HepG2 (cell line): ENCODE measurements around the gene HLA-DMB. TPM values are rescaled to one million over a fixed set of nuclear protein-coding genes. Genes with fewer than 3 reads are reported as not detected.

ENCODE experiments used
- ATAC-seq: fragments of 200-7000 bp; cut with Tn5 transposase; 3 replicates; pipeline ENCODE4 v1.9.1; 2020; ENCODE audit warnings: mild to moderate bottlenecking, moderate library complexity
- BruUV-seq: library from RNA; stranded (reverse); fragments of 400-500 nt; replicated peaks from 2 replicates; lab custom pipeline; 2021; lab: Mats Ljungman, UMichigan
- CTCF ChIA-PET: fragments of 300-600 bp; formaldehyde crosslinking; extraction: SDS; loops from one replicate; lab custom pipeline; 2021; ENCODE audit warnings: low total read pairs, inconsistent platforms, low intra/inter-chr PET ratio; lab: Yijun Ruan, JAX
- POLR2A ChIA-PET: fragments of 350-600 bp; sonication (Branson Sonifier 250); formaldehyde crosslinking; loops from one replicate; lab custom pipeline; 2020; ENCODE audit warnings: antibody characterized with exemption, inconsistent platforms; lab: Yijun Ruan, JAX
- DNase-seq: peaks from one replicate; pipeline ENCODE4 v3.0.0-alpha.2; 2015; ENCODE audit warnings: low spot score
- FAIRE-seq: peaks from 3 replicates; lab custom pipeline; 2011; peaks lifted over from hg19 to GRCh38; lab: Jason Lieb, UNC
- H2AFZ ChIP-seq: one replicate; pipeline ENCODE4 v1.6.1; 2011; ENCODE audit warnings: low read length, inconsistent platforms
- H3K27ac ChIP-seq: fragments of 300-600 bp; 3 replicates; pipeline ENCODE4 v1.8.0; 2011; ENCODE audit warnings: mixed run types, mild to moderate bottlenecking, mixed read lengths, low read length, inconsistent platforms; ENCODE audit not compliant: insufficient read depth; ENCODE audit errors: extremely low read length
- H3K27me3 ChIP-seq, 2 experiments: fragments of 200-600 bp in 1 of 2; 2 replicates in 1 of 2; 3 replicates in 1 of 2; pipeline versions ENCODE4 v1.6.0 to v1.8.0; 2011; ENCODE audit warnings: low read length in 2 of 2, mild to moderate bottlenecking in 2 of 2, moderate library complexity in 2 of 2, inconsistent platforms in 1 of 2; ENCODE audit not compliant: insufficient read depth in 2 of 2, control insufficient read depth in 1 of 2
- H3K36me3 ChIP-seq, 2 experiments: fragments of 200-600 bp in 1 of 2; replicated peaks in 1 of 2; 2 replicates in 1 of 2; 3 replicates in 1 of 2; pipeline versions ENCODE4 v1.5.1 to v1.8.0; 2011; ENCODE audit warnings: low read length in 2 of 2, inconsistent platforms in 1 of 2; ENCODE audit not compliant: insufficient read depth in 2 of 2, control insufficient read depth in 1 of 2
- H3K4me1 ChIP-seq: 2 replicates; pipeline ENCODE4 v1.5.1; 2012; ENCODE audit warnings: low read length, inconsistent platforms; ENCODE audit not compliant: insufficient read depth
- H3K4me2 ChIP-seq: 2 replicates; pipeline ENCODE4 v1.6.0; 2011; ENCODE audit warnings: low read depth, low read length, inconsistent platforms
- H3K4me3 ChIP-seq, 3 experiments: fragments of 200-600 bp in 1 of 3; sonication (generic), shearing (Covaris generic) in 1 of 3; replicated peaks in 1 of 3; 2 replicates each; pipeline ENCODE4 v1.5.1; 2011 to 2016; ENCODE audit warnings: low read length in 3 of 3, inconsistent platforms in 2 of 3, low read depth in 2 of 3, mild to moderate bottlenecking in 2 of 3, control low read depth in 1 of 3, mixed read lengths in 1 of 3; ENCODE audit not compliant: insufficient read depth in 1 of 3
- H3K79me2 ChIP-seq: one replicate; pipeline ENCODE4 v1.6.1; 2011; ENCODE audit warnings: low read length, inconsistent platforms; ENCODE audit not compliant: insufficient read depth
- H3K9ac ChIP-seq: 2 replicates; pipeline ENCODE4 v1.6.0; 2011; ENCODE audit warnings: mild to moderate bottlenecking, low read depth, low read length, inconsistent platforms; ENCODE audit not compliant: insufficient read depth
- H3K9me3 ChIP-seq: 2 replicates; pipeline ENCODE4 v1.5.1; 2012; ENCODE audit warnings: mild to moderate bottlenecking, low read length
- H4K20me1 ChIP-seq: 2 replicates; pipeline ENCODE4 v1.6.0; 2011; ENCODE audit warnings: inconsistent platforms, mild to moderate bottlenecking, low read length, moderate library complexity; ENCODE audit not compliant: insufficient read depth
- CC2D1A ChIP-seq: sonication (generic); formaldehyde crosslinking; IDR thresholded peaks from 2 replicates; pipeline ENCODE4 v1.8.1; 2023; ENCODE audit warnings: mild to moderate bottlenecking, missing genetic modification reagents
- HOXA5 ChIP-seq: sonication (generic); formaldehyde crosslinking; IDR thresholded peaks from 2 replicates; pipeline ENCODE4 v1.4.0; 2020; ENCODE audit warnings: missing genetic modification reagents
- PBX3 ChIP-seq: sonication (generic); formaldehyde crosslinking; IDR thresholded peaks from 2 replicates; pipeline ENCODE4 v1.8.1; 2023; ENCODE audit warnings: missing genetic modification reagents, inconsistent platforms, borderline replicate concordance
- SCMH1 ChIP-seq: sonication (generic); formaldehyde crosslinking; IDR thresholded peaks from 2 replicates; pipeline ENCODE4 v1.9.0; 2021; ENCODE audit warnings: missing genetic modification reagents, mild to moderate bottlenecking, borderline replicate concordance
- SKIL ChIP-seq: sonication (generic); formaldehyde crosslinking; IDR thresholded peaks from 2 replicates; pipeline ENCODE4 v1.8.0; 2022; ENCODE audit warnings: missing genetic modification reagents, mild to moderate bottlenecking, moderate library complexity, borderline replicate concordance
- TCF7 ChIP-seq: sonication (generic); IDR thresholded peaks from 2 replicates; pipeline ENCODE4 v1.6.1; 2016; ENCODE audit warnings: antibody characterized with exemption, low read depth
- ZFP37 ChIP-seq: sonication (generic); formaldehyde crosslinking; IDR thresholded peaks from 2 replicates; pipeline ENCODE4 v1.4.0; 2020; ENCODE audit warnings: missing genetic modification reagents, borderline replicate concordance
- ZNF264 ChIP-seq: sonication (generic); formaldehyde crosslinking; IDR thresholded peaks from 2 replicates; pipeline ENCODE4 v1.4.0; 2020; ENCODE audit warnings: missing genetic modification reagents
- ZNF44 ChIP-seq: sonication (generic); formaldehyde crosslinking; IDR thresholded peaks from 2 replicates; pipeline ENCODE4 v1.5.1; 2020; ENCODE audit warnings: mild to moderate bottlenecking, missing genetic modification reagents
- ZNF530 ChIP-seq: sonication (generic); formaldehyde crosslinking; IDR thresholded peaks from 2 replicates; pipeline ENCODE4 v1.5.0; 2020; ENCODE audit warnings: low read depth, mild to moderate bottlenecking, missing genetic modification reagents
- ZNF577 ChIP-seq: sonication (generic); formaldehyde crosslinking; IDR thresholded peaks from 2 replicates; pipeline ENCODE4 v1.4.0; 2020; ENCODE audit warnings: mild to moderate bottlenecking, low read depth, missing genetic modification reagents, borderline replicate concordance
- ZNF678 ChIP-seq: sonication (generic); formaldehyde crosslinking; IDR thresholded peaks from 2 replicates; pipeline ENCODE4 v1.4.0; 2020; ENCODE audit warnings: mild to moderate bottlenecking, missing genetic modification reagents
- ZNF816 ChIP-seq: sonication (generic); formaldehyde crosslinking; IDR thresholded peaks from 2 replicates; pipeline ENCODE4 v1.8.0; 2022; ENCODE audit warnings: missing genetic modification reagents, mild to moderate bottlenecking, borderline replicate concordance
- ZSCAN9 ChIP-seq: IDR thresholded peaks from 2 replicates; pipeline ENCODE4 v1.6.1; 2016; ENCODE audit warnings: borderline replicate concordance
- WGBS: methylation state at CpG from one replicate; pipeline ENCODE4 v1.1.6; 2017; ENCODE audit warnings: low lambda C conversion rate; 5-methylcytosine and 5-hydroxymethylcytosine counted together
- in situ Hi-C: cut with HindIII; loops from 2 replicates; pipeline ENCODE4 v1.10.0; 2017; ENCODE audit warnings: low pct_unique_long_range_greater_than_20kb; ENCODE audit not compliant: extremely low pct_ligation_motif_present
- intact Hi-C: fragments of 100-400 bp; cut with micrococcal nuclease; formaldehyde crosslinking; loops from one replicate; pipeline ENCODE4 v1.10.0; 2022; ENCODE audit not compliant: unreplicated experiment
- polyA plus RNA-seq, 8 experiments: library from polyadenylated mRNA; depleted of rRNA in 3 of 8; stranded (reverse) in 7 of 8; unstranded in 1 of 8; fragments of >200 nt; fragmentation: Illumina TruSeq in 4 of 8; extraction: Trizol in 4 of 8; gene quantifications; 2 replicates each; pipeline versions ENCODE4 v1.2.1 to v1.2.3, GENCODE V29; 2011 to 2016; ENCODE audit warnings: low read depth in 4 of 8, missing spikeins in 1 of 8, mixed read lengths in 1 of 8; ENCODE audit not compliant: insufficient read depth in 1 of 8
- total RNA-seq, 5 experiments: library from RNA; depleted of rRNA; stranded (reverse); fragments of >200 nt; fragmentation: Illumina TruSeq; extraction: Trizol; gene quantifications; 2 replicates each; pipeline ENCODE4 v1.2.3, GENCODE V29; 2016; ENCODE audit warnings: low read depth in 1 of 5
- TF ChIP-seq, protein P1 (sequence below): IDR thresholded peaks from 2 replicates; pipeline ENCODE4 v1.6.1; 2016; ENCODE audit warnings: low read depth, borderline replicate concordance
- TF ChIP-seq, protein P2 (sequence below): sonication (generic); formaldehyde crosslinking; IDR thresholded peaks from 2 replicates; pipeline ENCODE4 v1.5.0; 2020; ENCODE audit warnings: mild to moderate bottlenecking, missing genetic modification reagents
- TF ChIP-seq, protein P3 (sequence below): sonication (generic); formaldehyde crosslinking; IDR thresholded peaks from 2 replicates; pipeline ENCODE4 v1.8.1; 2023; ENCODE audit warnings: mild to moderate bottlenecking, inconsistent platforms, moderate library complexity, missing genetic modification reagents, borderline replicate concordance
- TF ChIP-seq, protein P4 (sequence below): sonication (generic); formaldehyde crosslinking; IDR thresholded peaks from 2 replicates; pipeline ENCODE4 v1.9.0; 2021; ENCODE audit warnings: missing genetic modification reagents, mild to moderate bottlenecking, borderline replicate concordance

HLA-DMB gene
- total and polyA plus RNA-seq, 2 of the 13 experiments (the other 11 are each of a cell fraction or from before 2014, with no cell fraction given), result not detected

DNA sequence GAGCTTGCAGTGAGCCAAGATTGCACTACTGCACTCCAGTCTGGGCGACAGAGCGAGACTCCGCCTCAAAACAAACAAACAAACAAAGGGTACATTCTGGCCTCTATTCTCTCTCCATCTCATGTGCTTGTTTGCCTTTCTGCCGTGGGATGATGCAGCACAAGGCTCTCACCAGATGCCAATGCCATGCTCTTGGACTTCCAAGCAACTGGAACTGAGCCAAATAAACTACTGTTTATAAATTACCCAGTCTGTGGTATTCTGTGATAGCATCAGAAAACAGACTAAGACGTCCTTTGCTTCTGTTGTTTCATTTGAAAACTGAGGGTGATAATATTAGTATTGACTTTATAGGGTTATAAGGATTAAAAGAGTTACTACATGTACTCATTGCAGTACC, 23.9 kb upstream of the HLA-DMB start:
- in situ Hi-C loops, result loop anchor here (25.0 kb wide), 1 partner anchor 1052 kb away; the partner anchor contains the start of gene ZBTB12
- intact Hi-C loops, result loop anchor here (5.0 kb wide), 1 partner anchor 77 kb away; no protein-coding TSS in a partner anchor
- ATAC-seq (no peak), DNase-seq (no peak), FAIRE-seq (no peak)
- Histone ChIP-seq H3K36me3 (no peaks in the 10 kb centered on the region), H2AFZ (no peak overlapping the region), H3K4me3 (no peak overlapping the region), H3K27me3 (no peaks in the 10 kb centered on the region; a peak in 1 of 5 replicates), H3K9ac (no peak overlapping the region), H4K20me1 (no peaks in the 10 kb centered on the region), H3K4me1 (peaks cover 29% of the 10 kb centered on the region), H3K9me3 (no peaks in the 10 kb centered on the region), H3K79me2 (peaks cover 22% of the 10 kb centered on the region), H3K4me2 (no peak overlapping the region), H3K27ac (no peak overlapping the region)
- WGBS, result 85% methylated on average over 5 of the region's 5 CpGs
- POLR2A ChIA-PET, result no interaction called here
- CTCF ChIA-PET, result no interaction called here
- no TSS peak for BruUV-seq
- TF ChIP-seq ZNF44 (CRISPR knock-in tag), result no peak
- no peak for TF ChIP-seq PBX3 (CRISPR knock-in tag)
- no peak for TF ChIP-seq ZNF577 (CRISPR knock-in tag)
- TF ChIP-seq SKIL (CRISPR knock-in tag), result no peak
- no peak for TF ChIP-seq ZNF264 (CRISPR knock-in tag)
- no peak for TF ChIP-seq HOXA5 (CRISPR knock-in tag)
- no peak for TF ChIP-seq ZNF816
- TF ChIP-seq CC2D1A, result no peak
- TF ChIP-seq, protein P1, sequence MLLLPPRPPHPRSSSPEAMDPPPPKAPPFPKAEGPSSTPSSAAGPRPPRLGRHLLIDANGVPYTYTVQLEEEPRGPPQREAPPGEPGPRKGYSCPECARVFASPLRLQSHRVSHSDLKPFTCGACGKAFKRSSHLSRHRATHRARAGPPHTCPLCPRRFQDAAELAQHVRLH (CRISPR knock-in tag), result no peak
- TF ChIP-seq, protein P2, sequence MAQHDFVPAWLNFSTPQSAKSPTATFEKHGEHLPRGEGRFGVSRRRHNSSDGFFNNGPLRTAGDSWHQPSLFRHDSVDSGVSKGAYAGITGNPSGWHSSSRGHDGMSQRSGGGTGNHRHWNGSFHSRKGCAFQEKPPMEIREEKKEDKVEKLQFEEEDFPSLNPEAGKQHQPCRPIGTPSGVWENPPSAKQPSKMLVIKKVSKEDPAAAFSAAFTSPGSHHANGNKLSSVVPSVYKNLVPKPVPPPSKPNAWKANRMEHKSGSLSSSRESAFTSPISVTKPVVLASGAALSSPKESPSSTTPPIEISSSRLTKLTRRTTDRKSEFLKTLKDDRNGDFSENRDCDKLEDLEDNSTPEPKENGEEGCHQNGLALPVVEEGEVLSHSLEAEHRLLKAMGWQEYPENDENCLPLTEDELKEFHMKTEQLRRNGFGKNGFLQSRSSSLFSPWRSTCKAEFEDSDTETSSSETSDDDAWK (CRISPR knock-in tag), result no peak
- TF ChIP-seq SCMH1 (CRISPR knock-in tag), result no peak
- TF ChIP-seq ZNF678 (CRISPR knock-in tag), result no peak
- TF ChIP-seq, protein P3, sequence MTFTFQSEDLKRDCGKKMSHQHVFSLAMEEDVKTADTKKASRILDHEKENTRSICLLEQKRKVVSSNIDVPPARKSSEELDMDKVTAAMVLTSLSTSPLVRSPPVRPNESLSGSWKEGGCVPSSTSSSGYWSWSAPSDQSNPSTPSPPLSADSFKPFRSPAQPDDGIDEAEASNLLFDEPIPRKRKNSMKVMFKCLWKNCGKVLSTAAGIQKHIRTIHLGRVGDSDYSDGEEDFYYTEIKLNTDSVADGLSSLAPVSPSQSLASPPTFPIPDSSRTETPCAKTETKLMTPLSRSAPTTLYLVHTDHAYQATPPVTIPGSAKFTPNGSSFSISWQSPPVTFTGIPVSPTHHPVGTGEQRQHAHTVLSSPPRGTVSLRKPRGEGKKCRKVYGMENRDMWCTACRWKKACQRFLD (CRISPR knock-in tag), result no peak
- TF ChIP-seq ZFP37, result no peak
- TF ChIP-seq ZSCAN9 (CRISPR knock-in tag), result no peak
- no peak for TF ChIP-seq ZNF530 (CRISPR knock-in tag)
- TF ChIP-seq, protein P4, sequence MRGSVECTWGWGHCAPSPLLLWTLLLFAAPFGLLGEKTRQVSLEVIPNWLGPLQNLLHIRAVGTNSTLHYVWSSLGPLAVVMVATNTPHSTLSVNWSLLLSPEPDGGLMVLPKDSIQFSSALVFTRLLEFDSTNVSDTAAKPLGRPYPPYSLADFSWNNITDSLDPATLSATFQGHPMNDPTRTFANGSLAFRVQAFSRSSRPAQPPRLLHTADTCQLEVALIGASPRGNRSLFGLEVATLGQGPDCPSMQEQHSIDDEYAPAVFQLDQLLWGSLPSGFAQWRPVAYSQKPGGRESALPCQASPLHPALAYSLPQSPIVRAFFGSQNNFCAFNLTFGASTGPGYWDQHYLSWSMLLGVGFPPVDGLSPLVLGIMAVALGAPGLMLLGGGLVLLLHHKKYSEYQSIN (CRISPR knock-in tag), result no peak
- TF ChIP-seq TCF7, result no peak
